GM19438 (cell line): ENCODE measurements around the gene MACROD2.
"Not testable (repeated sequence)": the region's sequence is repeated elsewhere in the genome, so short reads cannot be mapped to it uniquely, and the experiment has no call there.

Experiments
- ATAC-seq: cut with Tn5 transposase; IDR thresholded peaks from one replicate; pipeline ENCODE4 v1.9.1; 2021; ENCODE audit warnings: low read depth; ENCODE audit not compliant: unreplicated experiment

Gene MACROD2

GRCh38 chr20:13995086-13995665 is at the start of gene MACROD2:
Gene MACROD2 (plus strand): TSS chr20:13995516.
- no peak for ATAC-seq

GRCh38 chr20:13947719-13948118 is 47.6 kb upstream of the MACROD2 start:
- no peak for ATAC-seq

- no peak for ATAC-seq
Measured at GRCh38 chr20:13953227-13953626, 42.1 kb upstream of the MACROD2 start.

GRCh38 chr20:13960119-13960518 is 35.2 kb upstream of the MACROD2 start:
- ATAC-seq: no peak

- ATAC-seq: no peak
Measured at GRCh38 chr20:13960525-13960924, 34.8 kb upstream of the MACROD2 start.

- ATAC-seq: no peak
Measured at GRCh38 chr20:13984211-13984610, 11.1 kb upstream of the MACROD2 start.

GRCh38 chr20:13990465-13990864 is 4.9 kb upstream of the MACROD2 start, which contains the start of gene SEL1L2:
Gene SEL1L2 (minus strand): TSS chr20:13990614. CDS start chr20:13990534, 80 bp downstream.
- ATAC-seq: no peak

GRCh38 chr20:13991311-13991710 is 4.0 kb upstream of the MACROD2 start:
- no peak for ATAC-seq

- ATAC-seq: not testable (repeated sequence)
Measured at GRCh38 chr20:13991955-13992354, 3.4 kb upstream of the MACROD2 start.

GRCh38 chr20:13995841-13996240 is 525 bp downstream of the MACROD2 start:
- ATAC-seq: no peak

- no peak for ATAC-seq
Measured at GRCh38 chr20:13996265-13996664, 949 bp downstream of the MACROD2 start.

- no peak for ATAC-seq
Measured at GRCh38 chr20:14000917-14001316, 5.6 kb downstream of the MACROD2 start.

- no peak for ATAC-seq
Measured at GRCh38 chr20:14005996-14006395, 10.7 kb downstream of the MACROD2 start.

GRCh38 chr20:14009208-14009607 is 13.9 kb downstream of the MACROD2 start:
- no peak for ATAC-seq

- no peak for ATAC-seq
Measured at GRCh38 chr20:14012671-14013070, 17.4 kb downstream of the MACROD2 start.

GRCh38 chr20:14030991-14031390 is 35.7 kb downstream of the MACROD2 start:
- ATAC-seq: no peak

- ATAC-seq: no peak
Measured at GRCh38 chr20:14033310-14033709, 38.0 kb downstream of the MACROD2 start.

- ATAC-seq: no peak
Measured at GRCh38 chr20:14036567-14036966, 41.3 kb downstream of the MACROD2 start.

- ATAC-seq: not testable (repeated sequence)
Measured at GRCh38 chr20:14044712-14045276, 49.5 kb downstream of the MACROD2 start.

GRCh38 chr20:14046534-14046933 is 51.2 kb downstream of the MACROD2 start:
- ATAC-seq: no peak

- ATAC-seq: peak; percentile 84
Measured at GRCh38 chr20:14049111-14049510, 53.8 kb downstream of the MACROD2 start.

- no peak for ATAC-seq
Measured at GRCh38 chr20:14051454-14051853, 56.1 kb downstream of the MACROD2 start.
